T-helper 1 cell treated with Interleukin-12 subunit alpha and Interleukin-12 subunit beta and Interleukin-4 antibody, amounts not matched to agents 30 μg/mL and 1 μg/mL, for 36 hours (primary cell): ENCODE measurements around the gene OR10D3.
"Not testable (repeated sequence)": the region's sequence is repeated elsewhere in the genome, so short reads cannot be mapped to it uniquely, and the experiment has no call there.

ENCODE experiments used
- H3K27ac Mint-ChIP-seq: one replicate; pipeline ENCODE4 v1.8.0; 2021; ENCODE audit warnings: mild to moderate bottlenecking, mixed read lengths
- H3K27me3 Mint-ChIP-seq: one replicate; pipeline ENCODE4 v1.8.0; 2021; ENCODE audit warnings: low read depth, mixed read lengths
- H3K36me3 Mint-ChIP-seq: one replicate; pipeline ENCODE4 v1.8.0; 2021; ENCODE audit warnings: low read depth, mixed read lengths
- H3K4me1 Mint-ChIP-seq: one replicate; pipeline ENCODE4 v1.8.0; 2021; ENCODE audit warnings: low read depth, mixed read lengths
- H3K4me3 Mint-ChIP-seq: one replicate; pipeline ENCODE4 v1.8.0; 2021; ENCODE audit warnings: mild to moderate bottlenecking, moderate library complexity, mixed read lengths
- H3K9me3 Mint-ChIP-seq: one replicate; pipeline ENCODE4 v1.8.0; 2021; ENCODE audit warnings: mixed read lengths

The OR10D3 gene

DNA sequence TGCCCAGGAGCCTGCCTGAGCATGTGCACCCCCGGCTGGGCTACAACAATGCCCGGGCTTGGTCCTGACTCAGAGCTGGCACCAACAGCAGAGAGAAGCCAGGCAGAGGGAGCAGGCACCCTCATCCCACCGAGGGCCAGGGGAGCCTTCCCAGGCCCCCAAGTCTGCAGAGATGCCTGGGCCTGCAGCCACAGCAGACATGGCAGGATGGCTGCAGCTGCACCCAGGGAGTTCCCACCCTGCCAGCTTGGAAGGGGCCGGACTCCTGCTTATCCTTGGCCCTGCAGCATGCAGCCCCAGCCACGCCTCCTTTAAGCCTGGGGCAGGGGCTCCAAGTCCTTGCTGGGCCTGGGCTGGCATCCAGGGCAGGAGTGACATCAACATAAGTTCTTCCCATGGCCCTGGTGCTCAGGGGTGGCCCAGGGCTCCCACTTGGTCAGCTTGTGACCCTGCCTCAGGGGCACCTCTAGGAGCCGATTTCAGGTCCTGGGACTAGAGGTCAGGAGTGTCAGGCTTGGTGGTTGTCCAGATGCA, 26.7 kb downstream of the OR10D3 start:
- H3K27ac Mint-ChIP-seq = no peak overlapping the region
- no peaks in the 10 kb centered on the region for H3K9me3 Mint-ChIP-seq
- no peaks in the 10 kb centered on the region for H3K36me3 Mint-ChIP-seq
- H3K4me3 Mint-ChIP-seq = no peak overlapping the region
- H3K4me1 Mint-ChIP-seq = no peaks in the 10 kb centered on the region
- no peaks in the 10 kb centered on the region for H3K27me3 Mint-ChIP-seq

DNA sequence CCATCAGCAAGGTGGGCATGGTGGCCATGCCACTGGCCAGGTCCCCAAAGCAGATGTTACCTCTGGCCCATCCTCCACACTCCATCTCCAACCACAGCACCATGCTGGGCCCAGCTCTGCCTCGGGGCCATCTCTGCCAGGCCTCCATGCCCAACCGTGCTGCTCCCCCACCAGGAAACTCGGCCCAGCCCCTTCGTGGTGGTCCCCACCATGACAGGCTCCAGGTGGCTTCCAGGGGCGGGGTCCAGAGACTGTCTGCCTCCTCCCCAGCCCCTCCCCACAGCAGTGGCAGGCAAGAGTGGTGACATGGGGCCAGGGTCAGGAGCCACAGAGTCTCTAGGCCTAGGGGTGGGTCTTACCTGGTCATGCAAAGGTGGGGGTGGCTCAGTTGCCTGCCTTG, 27.3 kb downstream of the OR10D3 start:
- Mint-ChIP-seq H3K36me3 (no peaks in the 10 kb centered on the region), H3K4me1 (no peaks in the 10 kb centered on the region), H3K4me3 (no peak overlapping the region), H3K27ac (no peak overlapping the region), H3K9me3 (no peaks in the 10 kb centered on the region), H3K27me3 (no peaks in the 10 kb centered on the region)

DNA sequence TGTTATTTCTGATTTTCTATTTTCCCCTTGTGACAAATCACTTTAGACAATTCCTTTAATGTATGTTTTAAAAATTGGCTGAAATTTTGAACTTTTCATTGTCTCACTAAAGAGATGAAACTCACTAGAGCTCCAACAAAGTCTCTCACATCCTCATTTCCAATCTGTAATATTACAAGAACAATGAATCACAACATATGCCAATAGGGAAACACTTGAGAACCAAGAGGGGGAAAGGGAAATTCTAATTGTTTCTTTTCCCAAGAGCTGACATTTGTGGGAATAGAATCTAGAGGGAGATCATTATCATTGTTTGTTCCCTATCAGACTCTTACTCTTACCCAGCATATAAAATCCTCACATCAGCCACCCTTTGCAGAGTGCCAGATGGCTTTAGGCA, 28.2 kb downstream of the OR10D3 start:
- H3K9me3 Mint-ChIP-seq = no peaks in the 10 kb centered on the region
- no peak overlapping the region for H3K4me3 Mint-ChIP-seq
- no peak overlapping the region for H3K27ac Mint-ChIP-seq
- no peaks in the 10 kb centered on the region for H3K4me1 Mint-ChIP-seq
- no peaks in the 10 kb centered on the region for H3K27me3 Mint-ChIP-seq
- H3K36me3 Mint-ChIP-seq = no peaks in the 10 kb centered on the region

DNA sequence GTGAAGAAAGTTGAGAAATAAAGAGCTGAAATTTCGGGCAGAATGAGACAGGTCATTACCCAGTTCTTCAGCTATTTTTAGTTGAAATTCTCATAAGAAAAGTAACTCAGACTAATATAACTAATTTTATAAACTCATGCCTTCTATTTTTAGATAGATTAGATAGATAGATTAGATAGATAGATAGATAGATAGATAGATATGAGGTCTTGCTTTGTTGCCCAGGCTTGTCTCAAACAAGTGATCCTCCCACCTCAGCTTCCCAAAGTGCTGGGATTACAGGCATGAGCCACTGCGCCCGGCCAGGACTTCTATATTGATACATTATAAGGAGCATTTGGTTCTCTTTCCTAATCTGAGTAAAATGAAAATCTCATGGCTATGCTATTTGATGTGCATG, 30.9 kb downstream of the OR10D3 start:
- Mint-ChIP-seq H3K4me3 (no peak overlapping the region), H3K9me3 (no peaks in the 10 kb centered on the region), H3K27me3 (no peaks in the 10 kb centered on the region), H3K27ac (no peak overlapping the region), H3K4me1 (no peaks in the 10 kb centered on the region), H3K36me3 (no peaks in the 10 kb centered on the region)

DNA sequence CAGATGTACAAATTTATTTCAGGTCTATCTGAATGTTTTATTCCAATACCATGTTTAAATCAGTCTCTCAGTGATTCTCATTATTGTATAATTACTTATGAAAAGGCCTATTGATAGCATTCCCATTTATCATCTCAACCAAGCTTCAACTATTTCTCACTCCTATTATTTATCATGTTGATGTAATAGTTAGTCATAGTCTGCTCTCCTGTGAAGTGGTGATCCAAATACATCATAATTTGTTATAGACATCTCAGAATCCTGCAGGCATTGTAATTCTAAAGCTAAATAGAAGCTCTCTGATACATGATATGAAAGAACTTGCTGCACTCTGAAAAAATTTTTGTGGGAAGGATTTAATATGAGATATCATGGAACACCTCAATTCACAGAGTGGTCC, 36.0 kb downstream of the OR10D3 start:
- Mint-ChIP-seq H3K9me3 (no peaks in the 10 kb centered on the region), H3K27ac (no peak overlapping the region), H3K4me1 (no peaks in the 10 kb centered on the region), H3K27me3 (no peaks in the 10 kb centered on the region), H3K4me3 (no peak overlapping the region), H3K36me3 (no peaks in the 10 kb centered on the region)

DNA sequence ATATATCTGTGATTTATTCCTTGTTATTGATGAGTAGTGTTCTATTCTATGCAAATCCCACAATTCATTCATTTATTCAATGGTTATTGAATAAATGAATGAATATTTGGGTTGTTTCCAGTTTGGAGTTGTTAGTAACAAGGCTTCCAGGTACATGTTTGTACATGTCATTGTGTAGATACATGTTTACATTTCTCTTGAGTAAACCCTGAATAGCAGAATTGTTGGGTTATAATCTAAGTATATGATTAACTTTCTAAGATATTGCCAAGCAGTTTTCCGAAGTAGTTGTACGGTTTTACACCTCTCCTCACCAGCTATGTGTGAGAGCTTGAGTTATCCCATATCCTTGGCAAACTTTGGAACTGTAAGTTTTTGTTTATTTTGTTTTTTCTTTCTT, 39.3 kb downstream of the OR10D3 start:
- Mint-ChIP-seq H3K27me3 (no peaks in the 10 kb centered on the region), H3K4me3 (no peak overlapping the region), H3K27ac (no peak overlapping the region), H3K9me3 (no peaks in the 10 kb centered on the region), H3K4me1 (no peaks in the 10 kb centered on the region), H3K36me3 (no peaks in the 10 kb centered on the region)

DNA sequence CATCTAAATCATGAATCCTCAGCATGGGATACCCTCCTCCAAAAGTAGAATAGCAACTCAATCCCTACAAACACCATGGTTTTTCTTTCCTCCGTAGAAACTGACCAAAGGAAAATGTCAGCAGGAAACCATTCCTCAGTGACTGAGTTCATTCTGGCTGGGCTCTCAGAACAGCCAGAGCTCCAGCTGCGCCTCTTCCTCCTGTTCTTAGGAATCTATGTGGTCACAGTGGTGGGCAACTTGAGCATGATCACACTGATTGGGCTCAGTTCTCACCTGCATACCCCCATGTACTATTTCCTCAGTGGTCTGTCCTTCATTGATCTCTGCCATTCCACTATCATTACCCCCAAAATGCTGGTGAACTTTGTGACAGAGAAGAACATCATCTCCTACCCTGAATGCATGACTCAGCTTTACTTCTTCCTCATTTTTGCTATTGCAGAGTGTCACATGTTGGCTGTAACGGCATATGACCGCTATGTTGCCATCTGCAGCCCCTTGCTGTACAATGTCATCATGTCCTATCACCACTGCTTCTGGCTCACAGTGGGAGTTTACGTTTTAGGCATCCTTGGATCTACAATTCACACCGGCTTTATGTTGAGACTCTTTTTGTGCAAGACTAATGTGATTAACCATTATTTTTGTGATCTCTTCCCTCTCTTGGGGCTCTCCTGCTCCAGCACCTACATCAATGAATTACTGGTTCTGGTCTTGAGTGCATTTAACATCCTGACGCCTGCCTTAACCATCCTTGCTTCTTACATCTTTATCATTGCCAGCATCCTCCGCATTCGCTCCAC, 41.7 kb downstream of the OR10D3 start:
- H3K27ac Mint-ChIP-seq, H3K36me3 Mint-ChIP-seq, H3K4me3 Mint-ChIP-seq, H3K4me1 Mint-ChIP-seq, H3K9me3 Mint-ChIP-seq, H3K27me3 Mint-ChIP-seq: not testable (repeated sequence)

DNA sequence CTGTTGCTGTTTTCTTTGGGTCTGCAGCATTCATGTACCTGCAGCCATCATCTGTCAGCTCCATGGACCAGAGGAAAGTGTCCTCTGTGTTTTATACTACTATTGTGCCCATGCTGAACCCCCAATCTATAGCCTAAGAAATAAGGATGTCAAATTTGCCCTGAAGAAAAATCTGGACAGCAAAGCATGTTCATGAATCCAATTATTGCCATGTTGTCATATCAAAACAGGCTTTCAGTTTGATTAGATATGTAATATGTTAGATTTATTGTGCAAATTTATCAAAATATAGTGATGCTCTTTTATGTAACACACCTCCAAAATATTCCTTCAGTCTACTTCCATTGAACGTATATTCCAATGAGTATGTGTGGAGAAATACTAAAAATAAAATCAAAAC, 42.3 kb downstream of the OR10D3 start:
- Mint-ChIP-seq H3K36me3 (no peaks in the 10 kb centered on the region), H3K4me1 (no peaks in the 10 kb centered on the region), H3K27me3 (no peaks in the 10 kb centered on the region), H3K4me3 (no peak overlapping the region), H3K27ac (no peak overlapping the region), H3K9me3 (no peaks in the 10 kb centered on the region)

DNA sequence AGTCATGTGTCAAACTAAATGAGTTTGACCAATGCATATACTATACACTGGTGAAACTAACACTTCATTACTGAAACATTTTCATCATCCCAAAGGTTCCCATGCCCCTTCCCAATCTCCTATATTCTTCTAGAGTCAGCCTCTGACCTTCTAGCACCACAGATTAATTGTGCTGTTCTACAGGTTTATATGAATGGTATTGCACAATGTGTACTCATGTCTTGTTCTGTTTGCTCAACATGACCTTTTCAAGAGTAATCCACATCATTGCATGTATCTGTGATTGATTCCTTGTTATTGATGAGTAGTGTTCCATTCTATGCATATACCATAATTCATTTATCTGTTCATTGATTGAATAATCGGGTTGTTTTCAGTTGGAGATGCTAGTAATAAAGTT, 50.2 kb downstream of the OR10D3 start:
- H3K27me3 Mint-ChIP-seq = no peaks in the 10 kb centered on the region
- H3K4me1 Mint-ChIP-seq = no peaks in the 10 kb centered on the region
- H3K4me3 Mint-ChIP-seq = no peak overlapping the region
- no peak overlapping the region for H3K27ac Mint-ChIP-seq
- no peaks in the 10 kb centered on the region for H3K9me3 Mint-ChIP-seq
- H3K36me3 Mint-ChIP-seq = no peaks in the 10 kb centered on the region
